Karpas-422 (cell line): ENCODE results near the gene RNFT2. TPM values are rescaled to one million over a fixed set of nuclear protein-coding genes. Genes with fewer than 3 reads are reported as not detected.

Experiments
- DNase-seq: peaks from one replicate; pipeline ENCODE4 v3.0.0-alpha.2; 2015
- H2AFZ ChIP-seq: fragments of 200-600 bp; sonication (generic); 2 replicates; pipeline ENCODE4 v1.6.1; 2014; ENCODE audit warnings: antibody characterized with exemption, low read length, mixed read lengths
- H3K27ac ChIP-seq: fragments of 200-600 bp; sonication (generic); 2 replicates; pipeline ENCODE4 v1.5.1; 2014; ENCODE audit warnings: mild to moderate bottlenecking, low read length, moderate library complexity
- H3K27me3 ChIP-seq: fragments of 200-600 bp; sonication (generic); 2 replicates; pipeline ENCODE4 v1.6.1; 2014; ENCODE audit warnings: low read length, mixed read lengths
- H3K36me3 ChIP-seq: fragments of 200-600 bp; sonication (generic); 2 replicates; pipeline ENCODE4 v1.6.1; 2014; ENCODE audit warnings: low read length, mixed read lengths; ENCODE audit not compliant: insufficient read depth
- H3K4me1 ChIP-seq: fragments of 200-600 bp; sonication (generic); 2 replicates; pipeline ENCODE4 v1.6.1; 2014; ENCODE audit warnings: mild to moderate bottlenecking, low read length, mixed read lengths
- H3K4me2 ChIP-seq: fragments of 200-600 bp; sonication (generic); 2 replicates; pipeline ENCODE4 v1.6.1; 2014; ENCODE audit warnings: low read length, low read depth, mild to moderate bottlenecking; ENCODE audit not compliant: poor library complexity, severe bottlenecking
- H3K4me3 ChIP-seq: fragments of 200-600 bp; sonication (generic); 2 replicates; pipeline ENCODE4 v1.5.1; 2014; ENCODE audit warnings: mild to moderate bottlenecking, antibody characterized with exemption, low read length, mixed read lengths
- H3K79me2 ChIP-seq: fragments of 200-600 bp; sonication (generic); 2 replicates; pipeline ENCODE4 v1.6.1; 2014; ENCODE audit warnings: mild to moderate bottlenecking, low read length, mixed read lengths
- H3K9ac ChIP-seq: fragments of 200-600 bp; sonication (generic); 2 replicates; pipeline ENCODE4 v1.6.0; 2014; ENCODE audit warnings: low read length
- H3K9me2 ChIP-seq: fragments of 200-600 bp; sonication (generic), shearing (Covaris generic); replicated peaks from 2 replicates; pipeline ENCODE4 v1.6.0; 2014; ENCODE audit warnings: mild to moderate bottlenecking, low read length, moderate library complexity; ENCODE audit not compliant: insufficient read depth
- H3K9me3 ChIP-seq: fragments of 300-700, 200-600 bp; sonication (generic); 2 replicates; pipeline ENCODE4 v1.6.1; 2014; ENCODE audit warnings: low read length, mixed read lengths
- H4K20me1 ChIP-seq: fragments of 200-600 bp; sonication (generic); 2 replicates; pipeline ENCODE4 v1.6.1; 2014; ENCODE audit warnings: mild to moderate bottlenecking, antibody characterized with exemption, low read length, low read depth; ENCODE audit not compliant: insufficient read depth
- total RNA-seq: library from RNA; depleted of rRNA; stranded (reverse); fragments of >200 nt; shearing (Covaris generic); gene quantifications from 2 replicates; pipeline ENCODE4 v1.2.3, GENCODE V29; 2014; ENCODE audit warnings: low replicate concordance

Gene RNFT2
- total RNA-seq, 1 experiment from 2014 or later, result 6.7 TPM

GRCh38 chr12:116727891-116728290 is 10.2 kb upstream of the RNFT2 start:
- H3K36me3 ChIP-seq, result peaks cover 8% of the 10 kb centered on the region; the same call in 1 of the 2 replicates

GRCh38 chr12:116731801-116732200 is 6.3 kb upstream of the RNFT2 start:
- DNase-seq, result no peak
- Histone ChIP-seq H3K79me2 (peaks cover 87% of the 10 kb centered on the region), H3K4me1 (peaks cover 9% of the 10 kb centered on the region), H4K20me1 (peaks cover 8% of the 10 kb centered on the region; the same call in 1 of the 2 replicates), H3K4me3 (no peak overlapping the region), H3K4me2 (no peak overlapping the region), H3K9me2 (no peaks in the 10 kb centered on the region), H3K9ac (no peak overlapping the region), H3K36me3 (peaks cover 16% of the 10 kb centered on the region; the same call in 1 of the 2 replicates), H3K27ac (no peak overlapping the region), H3K27me3 (no peaks in the 10 kb centered on the region), H2AFZ (no peak overlapping the region), H3K9me3 (no peaks in the 10 kb centered on the region)

More at GRCh38 chr12:116727891-116728290, 10.2 kb upstream of the RNFT2 start:
- Histone ChIP-seq H2AFZ (no peak overlapping the region), H3K4me3 (no peak overlapping the region), H3K79me2 (peaks cover 88% of the 10 kb centered on the region), H3K4me1 (no peaks in the 10 kb centered on the region), H3K27me3 (no peaks in the 10 kb centered on the region), H3K9me2 (no peaks in the 10 kb centered on the region), H3K9ac (no peak overlapping the region), H4K20me1 (peaks cover 4% of the 10 kb centered on the region; the same call in 1 of the 2 replicates), H3K9me3 (no peaks in the 10 kb centered on the region), H3K27ac (no peak overlapping the region), H3K4me2 (no peak overlapping the region)
- DNase-seq, result no peak

- Histone ChIP-seq H3K79me2 (peaks cover 81% of the 10 kb centered on the region), H3K36me3 (peaks cover 11% of the 10 kb centered on the region; the same call in 1 of the 2 replicates)
These were observed 3.9 kb upstream of the RNFT2 start for GRCh38 chr12:116734156-116734768.

GRCh38 chr12:116735084-116735483 is 3.0 kb upstream of the RNFT2 start:
- Histone ChIP-seq H4K20me1 (peaks cover 12% of the 10 kb centered on the region; the same call in 1 of the 2 replicates), H3K9me2 (no peaks in the 10 kb centered on the region), H3K27ac (no peak overlapping the region), H3K27me3 (no peaks in the 10 kb centered on the region), H2AFZ (no peak overlapping the region), H3K9me3 (no peaks in the 10 kb centered on the region), H3K4me3 (no peak overlapping the region), H3K79me2 (peaks cover 82% of the 10 kb centered on the region), H3K4me2 (no peak overlapping the region), H3K4me1 (peaks cover 18% of the 10 kb centered on the region), H3K9ac (no peak overlapping the region), H3K36me3 (peaks cover 8% of the 10 kb centered on the region; the same call in 1 of the 2 replicates)
- no peak for DNase-seq

More at GRCh38 chr12:116734156-116734768, 3.9 kb upstream of the RNFT2 start:
- H3K4me2 ChIP-seq, result no peak overlapping the region
- no peak for DNase-seq
- no peaks in the 10 kb centered on the region for H3K9me2 ChIP-seq
- no peak overlapping the region for H3K27ac ChIP-seq
- H3K4me3 ChIP-seq, result no peak overlapping the region
- H3K9me3 ChIP-seq, result no peaks in the 10 kb centered on the region
- H3K9ac ChIP-seq, result no peak overlapping the region
- peaks cover 17% of the 10 kb centered on the region for H3K4me1 ChIP-seq
- H4K20me1 ChIP-seq, result peaks cover 12% of the 10 kb centered on the region; the same call in 1 of the 2 replicates
- no peak overlapping the region for H2AFZ ChIP-seq
- no peaks in the 10 kb centered on the region for H3K27me3 ChIP-seq

GRCh38 chr12:116735951-116736599 is 2.0 kb upstream of the RNFT2 start:
- Histone ChIP-seq H3K79me2 (peaks cover 72% of the 10 kb centered on the region), H2AFZ (no peak overlapping the region), H3K9ac (peak overlapping the region; percentile 78), H3K4me1 (peaks cover 18% of the 10 kb centered on the region), H3K27me3 (no peaks in the 10 kb centered on the region), H3K4me3 (peak overlapping the region; percentile 82), H3K9me3 (no peaks in the 10 kb centered on the region), H3K27ac (no peak overlapping the region), H3K9me2 (no peaks in the 10 kb centered on the region), H3K4me2 (peak overlapping the region; percentile 74), H4K20me1 (peaks cover 12% of the 10 kb centered on the region; the same call in 1 of the 2 replicates), H3K36me3 (peaks cover 8% of the 10 kb centered on the region; the same call in 1 of the 2 replicates)
- no peak for DNase-seq

DNA sequence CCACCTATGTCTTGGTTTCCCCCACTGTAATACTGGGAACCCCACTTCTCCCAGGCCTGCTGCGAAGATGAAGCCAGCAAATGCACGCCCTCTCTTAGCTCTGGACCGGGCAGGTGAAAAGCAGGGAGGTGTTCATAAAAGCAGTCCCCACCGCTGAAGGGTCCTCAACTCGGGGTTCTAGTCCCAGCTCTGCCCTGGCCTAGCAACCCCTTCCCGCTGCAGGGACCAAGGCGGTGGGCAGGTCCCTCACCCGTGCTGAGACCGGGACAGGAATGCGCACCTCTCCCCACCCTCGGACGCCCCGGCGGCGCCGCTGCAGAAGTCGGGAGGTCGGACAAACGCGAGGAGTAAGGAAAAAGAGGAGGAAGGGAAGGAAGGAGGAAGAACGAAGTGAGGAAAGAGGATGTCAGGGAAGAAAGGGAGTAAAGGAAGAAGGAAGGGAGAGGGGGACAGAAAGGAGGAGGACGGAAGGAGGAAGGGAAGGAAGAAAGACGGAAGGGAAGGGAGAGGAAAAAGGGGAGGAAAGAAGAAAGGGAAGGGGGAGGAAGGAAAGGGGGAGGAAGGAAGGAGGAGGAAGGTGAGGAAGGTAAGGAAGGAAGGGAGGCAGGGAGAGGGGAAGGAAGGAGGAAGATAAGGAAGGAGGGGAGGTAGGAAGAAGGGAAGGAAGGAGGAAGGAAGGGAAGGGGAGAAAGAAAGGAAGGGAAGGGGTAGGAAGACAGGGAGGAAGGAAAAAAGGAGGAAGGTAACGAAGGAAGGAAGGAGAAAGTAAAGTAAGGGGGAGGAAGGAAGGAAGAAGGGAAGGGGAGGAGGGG is 947 bp upstream of the RNFT2 start:
- Histone ChIP-seq H3K9me3 (no peaks in the 10 kb centered on the region), H3K79me2 (peaks cover 61% of the 10 kb centered on the region), H3K27ac (no peak overlapping the region), H4K20me1 (peaks cover 12% of the 10 kb centered on the region; the same call in 1 of the 2 replicates), H3K9me2 (no peaks in the 10 kb centered on the region), H3K9ac (peak overlapping the region; percentile 78), H2AFZ (no peak overlapping the region), H3K36me3 (peaks cover 8% of the 10 kb centered on the region; the same call in 1 of the 2 replicates), H3K4me1 (peaks cover 18% of the 10 kb centered on the region), H3K27me3 (no peaks in the 10 kb centered on the region), H3K4me3 (peak overlapping the region; percentile 82), H3K4me2 (peak overlapping the region; percentile 74)
- peak; percentile 44 for DNase-seq

GRCh38 chr12:116739381-116739887 is 1.3 kb downstream of the RNFT2 start:
- peak overlapping the region; percentile 75 for H3K4me3 ChIP-seq
- H3K9me3 ChIP-seq, result no peaks in the 10 kb centered on the region
- peak overlapping the region; percentile 72 for H3K9ac ChIP-seq
- H3K4me2 ChIP-seq, result peak overlapping the region; percentile 84
- peaks cover 18% of the 10 kb centered on the region for H3K4me1 ChIP-seq
- no peak overlapping the region for H3K27ac ChIP-seq
- H2AFZ ChIP-seq, result no peak overlapping the region
- H3K9me2 ChIP-seq, result no peaks in the 10 kb centered on the region
- H4K20me1 ChIP-seq, result peaks cover 12% of the 10 kb centered on the region; the same call in 1 of the 2 replicates
- peaks cover 3% of the 10 kb centered on the region; the same call in 1 of the 2 replicates for H3K36me3 ChIP-seq
- no peaks in the 10 kb centered on the region for H3K27me3 ChIP-seq
- DNase-seq, result no peak
- H3K79me2 ChIP-seq, result peaks cover 46% of the 10 kb centered on the region
